ENCODE results near the gene MAP2.

MAP2 gene

DNA sequence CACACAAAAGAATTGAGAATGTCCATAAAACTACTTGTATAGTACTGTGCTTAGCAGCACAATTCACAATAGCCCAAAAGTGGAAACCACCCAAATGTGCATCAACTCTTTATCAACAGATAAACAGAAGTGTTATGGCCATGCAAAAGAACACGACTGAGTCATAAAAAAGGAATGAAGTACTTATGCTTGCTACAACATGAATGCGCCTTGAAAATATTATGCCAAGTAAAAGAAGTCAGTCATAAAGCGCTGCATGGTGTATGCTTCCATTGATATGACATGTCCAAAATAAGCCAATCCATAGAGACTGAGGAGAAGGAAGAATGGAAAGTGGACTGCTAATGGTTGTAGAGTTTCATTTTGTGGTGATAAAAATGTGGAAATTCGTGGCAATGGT is 12.1 kb upstream of the MAP2 start:
- no peak overlapping the region for H3K4me2 ChIP-seq
- no peaks in the 10 kb centered on the region for H3K4me1 ChIP-seq (ENCODE audit: low read depth, poor library complexity, severe bottlenecking)
- no peaks in the 10 kb centered on the region for H4K20me1 ChIP-seq (ENCODE audit: insufficient read depth)
- no peaks in the 10 kb centered on the region for H3K36me3 ChIP-seq (ENCODE audit: insufficient read depth)
- H3K4me3 ChIP-seq (IDR thresholded peaks at IDR 0.05; ENCODE audit: insufficient read depth, low read depth, low read length) = no peak overlapping the region
- no peak overlapping the region for H3K27ac ChIP-seq
- no peaks in the 10 kb centered on the region for H3K27me3 ChIP-seq (ENCODE audit: insufficient read depth, low read depth)
- H2AFZ ChIP-seq (ENCODE audit: low read depth) = no peak overlapping the region
- TF ChIP-seq, protein P1, sequence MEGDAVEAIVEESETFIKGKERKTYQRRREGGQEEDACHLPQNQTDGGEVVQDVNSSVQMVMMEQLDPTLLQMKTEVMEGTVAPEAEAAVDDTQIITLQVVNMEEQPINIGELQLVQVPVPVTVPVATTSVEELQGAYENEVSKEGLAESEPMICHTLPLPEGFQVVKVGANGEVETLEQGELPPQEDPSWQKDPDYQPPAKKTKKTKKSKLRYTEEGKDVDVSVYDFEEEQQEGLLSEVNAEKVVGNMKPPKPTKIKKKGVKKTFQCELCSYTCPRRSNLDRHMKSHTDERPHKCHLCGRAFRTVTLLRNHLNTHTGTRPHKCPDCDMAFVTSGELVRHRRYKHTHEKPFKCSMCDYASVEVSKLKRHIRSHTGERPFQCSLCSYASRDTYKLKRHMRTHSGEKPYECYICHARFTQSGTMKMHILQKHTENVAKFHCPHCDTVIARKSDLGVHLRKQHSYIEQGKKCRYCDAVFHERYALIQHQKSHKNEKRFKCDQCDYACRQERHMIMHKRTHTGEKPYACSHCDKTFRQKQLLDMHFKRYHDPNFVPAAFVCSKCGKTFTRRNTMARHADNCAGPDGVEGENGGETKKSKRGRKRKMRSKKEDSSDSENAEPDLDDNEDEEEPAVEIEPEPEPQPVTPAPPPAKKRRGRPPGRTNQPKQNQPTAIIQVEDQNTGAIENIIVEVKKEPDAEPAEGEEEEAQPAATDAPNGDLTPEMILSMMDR (conservative IDR thresholded peaks at IDR 0.05; ENCODE audit: low read depth, low read length) = no peak
- no peaks in the 10 kb centered on the region for H3K79me2 ChIP-seq (ENCODE audit: insufficient read depth, low read depth)
- no peak overlapping the region for H3K9ac ChIP-seq

DNA sequence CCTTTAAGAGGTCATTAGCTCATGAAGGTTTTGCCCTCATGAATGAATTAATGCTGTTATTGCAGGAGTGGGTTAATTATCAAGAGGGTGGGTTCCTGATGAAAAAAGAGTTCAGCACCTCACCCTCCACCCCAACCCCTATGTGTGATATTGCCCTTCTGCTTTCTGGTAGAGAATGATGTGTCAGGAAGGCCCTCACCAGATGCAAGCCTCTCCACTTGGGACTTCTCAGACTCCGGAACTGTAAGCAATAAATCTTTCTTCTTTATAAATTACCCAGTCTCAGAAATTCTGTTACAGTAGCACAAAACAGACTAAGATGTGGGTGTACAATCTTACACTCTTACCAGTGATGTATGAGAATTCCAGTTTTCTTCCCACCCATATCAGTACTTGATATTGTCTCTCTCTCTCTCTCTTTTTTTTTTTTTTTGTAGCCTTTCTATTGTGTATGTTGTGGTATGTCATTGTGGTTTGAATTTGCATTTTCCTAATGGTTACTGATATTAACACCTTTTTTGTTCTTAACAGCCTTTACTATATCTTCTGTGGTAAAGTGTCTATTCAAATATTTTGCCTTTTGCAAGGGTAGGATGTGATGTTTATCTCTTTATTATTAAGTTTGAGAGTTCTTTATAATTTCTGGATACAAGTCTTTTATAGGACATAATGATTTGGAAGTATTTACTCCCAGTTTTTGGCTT is 10.4 kb upstream of the MAP2 start:
- no peak overlapping the region for H3K27ac ChIP-seq
- no peaks in the 10 kb centered on the region for H3K36me3 ChIP-seq (ENCODE audit: insufficient read depth)
- H3K4me2 ChIP-seq = no peak overlapping the region
- TF ChIP-seq, protein P1 (conservative IDR thresholded peaks at IDR 0.05; ENCODE audit: low read depth, low read length) = no peak
- no peak overlapping the region for H2AFZ ChIP-seq (ENCODE audit: low read depth)
- H3K27me3 ChIP-seq (ENCODE audit: insufficient read depth, low read depth) = no peaks in the 10 kb centered on the region
- H3K79me2 ChIP-seq (ENCODE audit: insufficient read depth, low read depth) = no peaks in the 10 kb centered on the region
- H3K9ac ChIP-seq = no peak overlapping the region
- no peaks in the 10 kb centered on the region for H4K20me1 ChIP-seq (ENCODE audit: insufficient read depth)
- H3K4me1 ChIP-seq (ENCODE audit: low read depth, poor library complexity, severe bottlenecking) = no peaks in the 10 kb centered on the region
- H3K4me3 ChIP-seq (IDR thresholded peaks at IDR 0.05; ENCODE audit: insufficient read depth, low read depth, low read length) = no peak overlapping the region

DNA sequence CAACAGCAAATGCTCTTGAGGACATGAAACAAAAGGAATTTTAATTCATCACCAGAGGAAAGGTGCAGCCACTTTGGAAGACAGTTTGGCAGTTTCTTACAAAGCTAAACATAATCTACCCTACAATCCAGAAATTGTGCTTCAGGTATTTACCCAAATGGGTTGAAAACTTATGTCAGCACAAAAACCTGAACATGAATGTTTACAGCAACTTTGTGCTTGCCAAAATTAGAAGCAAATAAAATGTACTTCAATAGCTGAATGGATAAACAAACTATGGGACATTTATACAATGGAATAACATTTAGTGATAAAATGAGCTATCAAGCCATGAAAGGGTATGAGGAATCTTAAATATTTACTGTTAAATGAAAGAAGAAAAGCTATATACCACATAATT is 6.9 kb upstream of the MAP2 start:
- Histone ChIP-seq H3K27ac (no peak overlapping the region), H3K27me3 (ENCODE audit: insufficient read depth, low read depth) (no peaks in the 10 kb centered on the region), H3K79me2 (ENCODE audit: insufficient read depth, low read depth) (no peaks in the 10 kb centered on the region), H3K4me1 (ENCODE audit: low read depth, poor library complexity, severe bottlenecking) (no peaks in the 10 kb centered on the region), H3K36me3 (ENCODE audit: insufficient read depth) (no peaks in the 10 kb centered on the region), H4K20me1 (ENCODE audit: insufficient read depth) (no peaks in the 10 kb centered on the region), H3K9ac (no peak overlapping the region), H3K4me3 (IDR thresholded peaks at IDR 0.05; ENCODE audit: insufficient read depth, low read depth, low read length) (no peak overlapping the region), H2AFZ (ENCODE audit: low read depth) (no peak overlapping the region), H3K4me2 (no peak overlapping the region)
- TF ChIP-seq, protein P1 (conservative IDR thresholded peaks at IDR 0.05; ENCODE audit: low read depth, low read length) = no peak

DNA sequence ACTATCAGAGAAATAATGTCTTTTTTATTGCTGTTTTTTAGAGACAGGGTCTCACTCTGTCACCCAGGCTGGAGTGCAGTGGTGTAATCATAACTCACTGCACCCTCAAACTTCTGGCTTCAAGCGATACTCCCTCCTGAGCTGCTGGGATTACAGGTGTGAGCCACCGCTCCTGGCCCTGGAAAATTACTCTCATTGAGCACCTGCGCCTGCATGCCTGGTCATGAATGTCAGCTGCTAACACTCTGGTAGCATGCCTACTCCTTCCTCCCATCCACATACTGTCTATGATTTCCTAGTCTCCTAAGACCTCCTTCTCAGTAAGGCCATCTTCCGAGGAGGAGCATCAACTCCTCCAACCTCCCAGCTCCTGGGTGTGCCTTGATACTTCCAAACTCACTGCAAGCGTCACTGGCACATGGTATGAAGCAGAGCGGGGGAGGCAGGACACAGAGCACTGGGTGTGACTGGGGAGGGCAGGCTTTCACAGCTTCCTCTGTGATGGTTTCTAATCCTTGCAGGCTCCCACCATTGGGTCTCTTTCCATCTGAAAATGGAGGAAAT is 1.6 kb upstream of the MAP2 start:
- H3K79me2 ChIP-seq (ENCODE audit: insufficient read depth, low read depth) = no peaks in the 10 kb centered on the region
- H3K27me3 ChIP-seq (ENCODE audit: insufficient read depth, low read depth) = no peaks in the 10 kb centered on the region
- H2AFZ ChIP-seq (ENCODE audit: low read depth) = no peak overlapping the region
- peaks cover 33% of the 10 kb centered on the region for H3K4me1 ChIP-seq (ENCODE audit: low read depth, poor library complexity, severe bottlenecking)
- H3K4me2 ChIP-seq = no peak overlapping the region
- no peak overlapping the region for H3K27ac ChIP-seq
- TF ChIP-seq, protein P1 (conservative IDR thresholded peaks at IDR 0.05; ENCODE audit: low read depth, low read length) = no peak
- no peaks in the 10 kb centered on the region for H4K20me1 ChIP-seq (ENCODE audit: insufficient read depth)
- H3K36me3 ChIP-seq (ENCODE audit: insufficient read depth) = no peaks in the 10 kb centered on the region
- no peak overlapping the region for H3K9ac ChIP-seq
- H3K4me3 ChIP-seq (IDR thresholded peaks at IDR 0.05; ENCODE audit: insufficient read depth, low read depth, low read length) = no peak overlapping the region

All from KMS-11 (cell line).